Brain microvascular endothelial cell (primary cell): ENCODE measurements around the gene THSD4.

ENCODE experiments used
- DNase-seq: peaks from one replicate; pipeline ENCODE4 v3.0.0-alpha.2; 2020
- H3K27ac ChIP-seq: fragments of 250-450 bp; sonication (Bioruptor Pico); 2 replicates; pipeline ENCODE4 v1.5.1; 2020; ENCODE audit warnings: mild to moderate bottlenecking, moderate library complexity
- H3K27me3 ChIP-seq: fragments of 250-450 bp; sonication (Bioruptor Pico); replicated peaks from 2 replicates; pipeline ENCODE4 v1.5.1; 2020; ENCODE audit warnings: mild to moderate bottlenecking
- H3K36me3 ChIP-seq: fragments of 250-450 bp; sonication (Bioruptor Pico); replicated peaks from 2 replicates; pipeline ENCODE4 v1.5.1; 2020; ENCODE audit warnings: mild to moderate bottlenecking
- H3K4me3 ChIP-seq: 2 replicates; pipeline ENCODE4 v1.5.1; 2011; ENCODE audit warnings: low read depth, mild to moderate bottlenecking, control low read depth, low read length, moderate library complexity
- CTCF ChIP-seq: IDR thresholded peaks from 2 replicates; pipeline ENCODE4 v1.5.1; 2011; ENCODE audit warnings: low read depth, mild to moderate bottlenecking, moderate library complexity, low read length, control low read depth, inconsistent platforms; ENCODE audit errors: missing control alignments
- in situ Hi-C: cut with HindIII; loops from 2 replicates; pipeline ENCODE4 v1.10.0; 2017; ENCODE audit warnings: low sequenced_read_pairs, low pct_ligation_motif_present

The THSD4 gene

GRCh38 chr15:71768184-71768583 is 652.9 kb downstream of the THSD4 start:
- no peak overlapping the region for H3K27ac ChIP-seq
- in situ Hi-C loops = no loop called here
- no peaks in the 10 kb centered on the region for H3K27me3 ChIP-seq
- no peak for DNase-seq
- TF ChIP-seq CTCF = no peak
- H3K4me3 ChIP-seq = no peak overlapping the region
- peaks cover 10% of the 10 kb centered on the region for H3K36me3 ChIP-seq

DNA sequence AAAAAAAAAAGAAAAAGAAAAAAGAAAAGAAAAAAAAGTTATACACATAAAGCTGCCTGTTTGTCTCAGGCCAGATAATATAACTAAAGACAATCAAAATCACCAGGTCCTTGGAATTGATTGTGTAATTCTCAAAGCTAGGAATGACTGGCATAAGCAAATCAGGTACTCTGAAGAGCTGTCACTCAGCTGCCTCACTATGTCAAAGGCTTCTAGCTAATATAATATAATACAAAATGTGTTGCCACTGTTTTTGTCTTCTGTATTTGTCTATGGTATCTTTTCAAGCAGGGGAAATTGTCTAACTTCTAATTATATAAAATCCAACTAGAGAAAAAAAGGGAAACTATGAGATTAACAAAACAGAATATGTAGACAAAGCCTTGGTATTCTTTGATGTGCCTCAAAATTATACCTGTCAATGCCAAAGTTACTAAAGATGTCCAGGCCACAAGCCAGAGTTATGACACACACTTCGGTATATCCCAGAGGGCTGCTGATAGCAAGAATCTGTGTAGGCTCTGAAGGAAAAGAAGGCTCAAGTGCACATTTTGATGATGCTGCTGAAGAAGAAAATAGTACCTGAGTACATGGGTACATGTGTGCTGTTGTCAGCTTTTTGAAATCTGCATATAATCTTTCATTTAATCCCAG is 658.1 kb downstream of the THSD4 start:
- Histone ChIP-seq H3K27ac (no peak overlapping the region), H3K4me3 (no peak overlapping the region), H3K27me3 (no peaks in the 10 kb centered on the region), H3K36me3 (no peaks in the 10 kb centered on the region)
- DNase-seq = no peak
- in situ Hi-C loops = no loop called here
- no peak for TF ChIP-seq CTCF

DNA sequence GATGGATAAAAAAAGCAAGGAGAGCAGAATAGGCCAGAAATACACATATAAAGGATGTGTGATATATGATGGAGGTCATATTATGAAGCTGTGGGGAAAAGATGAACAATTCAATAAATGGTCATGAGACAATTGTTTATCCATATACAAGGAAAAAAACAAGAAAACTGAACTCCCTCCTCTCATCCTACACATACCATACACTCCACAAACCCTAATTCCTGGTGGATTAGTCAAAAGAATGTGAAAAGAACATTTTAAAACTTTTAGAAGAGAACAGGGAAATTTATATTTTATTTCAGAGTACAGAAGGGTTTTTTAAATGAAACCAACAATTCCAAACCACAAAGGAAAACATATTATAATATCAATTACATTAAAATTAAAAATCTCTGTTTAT is 660.6 kb downstream of the THSD4 start:
- DNase-seq = no peak

DNA sequence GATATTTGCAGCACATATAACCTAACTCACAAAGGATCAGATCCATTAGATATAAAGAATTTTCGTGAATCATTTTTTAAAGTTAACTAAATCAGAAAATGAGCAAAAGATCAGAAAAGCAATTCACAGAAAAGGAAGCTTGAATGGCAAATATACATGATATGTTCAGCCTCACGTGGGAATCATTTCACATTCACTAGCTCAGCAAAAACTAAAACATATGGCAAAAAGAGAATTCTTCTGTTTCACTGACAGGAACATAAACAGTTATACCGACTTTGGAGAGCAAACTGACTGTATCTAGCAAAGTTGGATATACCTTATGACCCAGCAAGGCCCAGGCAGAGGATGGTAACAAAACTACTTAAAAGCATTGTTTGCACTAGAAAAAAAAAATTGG is 661.0 kb downstream of the THSD4 start:
- in situ Hi-C loops = no loop called here
- Histone ChIP-seq H3K27me3 (no peaks in the 10 kb centered on the region), H3K27ac (no peak overlapping the region), H3K36me3 (no peaks in the 10 kb centered on the region), H3K4me3 (no peak overlapping the region)
- TF ChIP-seq CTCF = no peak
- no peak for DNase-seq

More for the DNA sequence above, 660.6 kb downstream of the THSD4 start:
- no peak overlapping the region for H3K27ac ChIP-seq
- TF ChIP-seq CTCF = no peak
- H3K36me3 ChIP-seq = no peaks in the 10 kb centered on the region
- in situ Hi-C loops = no loop called here
- no peaks in the 10 kb centered on the region for H3K27me3 ChIP-seq
- no peak overlapping the region for H3K4me3 ChIP-seq

- Histone ChIP-seq H3K36me3 (no peaks in the 10 kb centered on the region), H3K4me3 (no peak overlapping the region), H3K27me3 (no peaks in the 10 kb centered on the region), H3K27ac (no peak overlapping the region)
- TF ChIP-seq CTCF = no peak
- in situ Hi-C loops = no loop called here
- no peak for DNase-seq
Measured at GRCh38 chr15:71777216-71777943, 662.1 kb downstream of the THSD4 start.
